AG04450 (cell line): ENCODE data around the gene TRIM72. TPM values are rescaled to one million over a fixed set of nuclear protein-coding genes. Genes with fewer than 3 reads are reported as not detected.

Experiments
- CTCF ChIA-PET: fragments of 300-600, 350-600 bp; formaldehyde crosslinking; extraction: SDS; loops from one replicate; lab custom pipeline; 2022; ENCODE audit warnings: antibody characterized with exemption, inconsistent platforms; lab: Charles Lee
- POLR2A ChIA-PET: fragments of 350-600 bp; formaldehyde crosslinking; extraction: SDS; loops from one replicate; lab custom pipeline; 2021; ENCODE audit warnings: antibody characterized with exemption, inconsistent platforms; lab: Yijun Ruan, JAX
- DNase-seq: peaks from one replicate; pipeline ENCODE4 v3.0.0-alpha.2; 2011; ENCODE audit warnings: low read depth, low spot score
- H3K27ac ChIP-seq: one replicate; pipeline ENCODE4 v1.5.1; 2012; ENCODE audit warnings: low read depth, low read length, control low read depth
- H3K27me3 ChIP-seq: one replicate; pipeline ENCODE4 v1.6.0; 2012; ENCODE audit warnings: low read length; ENCODE audit not compliant: control insufficient read depth, insufficient read depth
- H3K4me3 ChIP-seq: 2 replicates; pipeline ENCODE4 v1.5.1; 2011; ENCODE audit warnings: mild to moderate bottlenecking, low read depth, low read length, control low read depth
- H3K9me3 ChIP-seq: 2 replicates; pipeline ENCODE4 v1.5.1; 2012; ENCODE audit warnings: low read length; ENCODE audit not compliant: control insufficient read depth, insufficient read depth
- polyA plus RNA-seq: library from polyadenylated mRNA; depleted of rRNA; stranded (reverse); fragments of >200 nt; gene quantifications from 2 replicates; pipeline ENCODE4 v1.2.3, GENCODE V29; 2011
- TF ChIP-seq, protein P1 (sequence below): IDR thresholded peaks from 2 replicates; pipeline ENCODE4 v1.5.1; 2011; ENCODE audit warnings: low read depth, low read length, control low read depth, inconsistent platforms

Gene TRIM72
- polyA plus RNA-seq, 1 experiment, result not detected

DNA sequence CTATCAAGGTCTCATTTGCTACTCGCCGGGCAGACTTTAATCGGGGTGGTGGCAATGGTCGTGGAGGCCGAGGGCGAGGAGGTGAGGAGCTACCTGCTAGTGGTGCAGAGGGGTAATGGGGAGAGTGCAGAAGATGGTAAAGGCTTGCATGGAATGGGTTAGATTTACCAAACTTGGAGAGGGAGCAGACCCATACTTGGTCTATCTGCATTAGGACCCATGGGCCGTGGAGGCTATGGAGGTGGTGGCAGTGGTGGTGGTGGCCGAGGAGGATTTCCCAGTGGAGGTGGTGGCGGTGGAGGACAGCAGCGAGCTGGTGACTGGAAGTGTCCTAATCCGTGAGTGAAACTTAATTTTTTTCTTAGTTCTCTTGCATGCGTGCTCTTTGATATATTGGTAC lies 23.9 kb upstream of the TRIM72 start:
- TF ChIP-seq, protein P1, sequence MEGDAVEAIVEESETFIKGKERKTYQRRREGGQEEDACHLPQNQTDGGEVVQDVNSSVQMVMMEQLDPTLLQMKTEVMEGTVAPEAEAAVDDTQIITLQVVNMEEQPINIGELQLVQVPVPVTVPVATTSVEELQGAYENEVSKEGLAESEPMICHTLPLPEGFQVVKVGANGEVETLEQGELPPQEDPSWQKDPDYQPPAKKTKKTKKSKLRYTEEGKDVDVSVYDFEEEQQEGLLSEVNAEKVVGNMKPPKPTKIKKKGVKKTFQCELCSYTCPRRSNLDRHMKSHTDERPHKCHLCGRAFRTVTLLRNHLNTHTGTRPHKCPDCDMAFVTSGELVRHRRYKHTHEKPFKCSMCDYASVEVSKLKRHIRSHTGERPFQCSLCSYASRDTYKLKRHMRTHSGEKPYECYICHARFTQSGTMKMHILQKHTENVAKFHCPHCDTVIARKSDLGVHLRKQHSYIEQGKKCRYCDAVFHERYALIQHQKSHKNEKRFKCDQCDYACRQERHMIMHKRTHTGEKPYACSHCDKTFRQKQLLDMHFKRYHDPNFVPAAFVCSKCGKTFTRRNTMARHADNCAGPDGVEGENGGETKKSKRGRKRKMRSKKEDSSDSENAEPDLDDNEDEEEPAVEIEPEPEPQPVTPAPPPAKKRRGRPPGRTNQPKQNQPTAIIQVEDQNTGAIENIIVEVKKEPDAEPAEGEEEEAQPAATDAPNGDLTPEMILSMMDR, result no peak
- no peak for DNase-seq
- H3K9me3 ChIP-seq, result no peaks in the 10 kb centered on the region
- H3K27ac ChIP-seq, result no peak overlapping the region
- CTCF ChIA-PET, result interaction anchor here (1.2 to 1.7 kb wide), 2 partner anchors 48 to 268 kb away, joined by 3 to 4 read pairs; no protein-coding TSS in a partner anchor
- POLR2A ChIA-PET, result interaction anchor here (1.3 to 2.1 kb wide), 2 partner anchors 9 to 10 kb away, joined by 3 to 11 read pairs; partner anchors contain the start of gene FUS
- H3K27me3 ChIP-seq, result no peaks in the 10 kb centered on the region
- no peak overlapping the region for H3K4me3 ChIP-seq

DNA sequence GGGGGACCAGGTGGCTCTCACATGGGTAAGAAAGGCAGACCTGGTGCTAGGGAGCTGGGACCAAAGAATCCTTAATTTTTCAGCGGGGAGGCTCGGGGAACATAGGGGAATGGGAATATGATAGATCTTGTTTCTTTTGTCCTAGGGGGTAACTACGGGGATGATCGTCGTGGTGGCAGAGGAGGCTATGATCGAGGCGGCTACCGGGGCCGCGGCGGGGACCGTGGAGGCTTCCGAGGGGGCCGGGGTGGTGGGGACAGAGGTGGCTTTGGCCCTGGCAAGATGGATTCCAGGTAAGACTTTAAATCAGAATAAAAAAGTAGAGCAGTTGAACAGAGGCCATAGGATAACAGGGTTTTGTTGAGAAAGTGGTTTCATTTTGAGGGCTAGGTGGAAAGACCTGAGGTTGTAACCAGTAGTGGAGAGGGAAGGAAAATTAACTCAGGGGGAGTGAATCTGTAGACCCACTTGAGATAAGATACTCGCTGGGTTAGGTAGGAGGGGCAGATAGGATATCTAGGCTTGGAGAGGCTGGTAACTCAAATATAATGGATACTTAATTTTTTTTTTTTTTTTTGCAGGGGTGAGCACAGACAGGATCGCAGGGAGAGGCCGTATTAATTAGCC lies 23.0 kb upstream of the TRIM72 start:
- Histone ChIP-seq H3K9me3 (no peaks in the 10 kb centered on the region), H3K27me3 (no peaks in the 10 kb centered on the region), H3K4me3 (no peak overlapping the region), H3K27ac (no peak overlapping the region)
- ChIA-PET POLR2A (interaction anchor here (2.1 kb wide), 1 partner anchor 11 kb away, joined by 11 read pairs; the partner anchor contains the start of gene FUS), CTCF (interaction anchor here (0.5 kb wide), 1 partner anchor 49 kb away, joined by 4 read pairs; no protein-coding TSS in a partner anchor)
- DNase-seq, result no peak
- TF ChIP-seq, protein P1, result no peak

DNA sequence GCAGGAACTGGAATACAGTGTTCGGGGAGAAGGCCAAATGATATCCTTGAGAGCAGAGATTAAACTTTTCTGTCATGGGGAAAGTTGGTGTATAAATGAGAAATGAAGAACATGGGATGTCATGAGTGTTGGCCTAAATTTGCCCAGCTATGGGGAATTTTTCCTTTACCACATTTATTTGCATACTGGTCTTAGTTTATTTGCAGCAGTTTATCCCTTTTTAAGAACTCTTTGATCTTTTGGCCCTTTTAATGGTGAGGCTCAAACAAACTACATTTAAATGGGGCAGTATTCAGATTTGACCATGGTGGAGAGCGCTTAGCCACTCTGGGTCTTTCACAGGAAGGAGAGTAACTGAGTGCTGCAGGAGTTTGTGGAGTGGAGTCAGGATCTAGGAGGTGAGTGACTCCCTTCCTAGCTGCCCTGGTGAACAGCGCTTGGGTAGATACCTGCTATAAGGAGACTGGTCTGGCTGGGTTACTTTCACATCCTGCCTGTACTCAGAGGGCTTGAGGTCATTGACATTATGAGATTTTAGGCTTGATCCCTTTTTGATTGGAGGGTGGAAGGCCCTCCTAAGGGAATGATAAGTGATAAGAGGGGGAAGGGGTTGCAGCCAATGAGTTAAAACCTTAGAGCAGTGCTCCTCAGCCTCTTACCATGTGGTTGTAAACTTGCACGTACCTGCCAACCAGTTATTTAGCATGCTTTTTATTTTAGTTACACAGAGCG lies 22.1 kb upstream of the TRIM72 start:
- TF ChIP-seq, protein P1, result no peak
- no peak for DNase-seq
- no peaks in the 10 kb centered on the region for H3K27me3 ChIP-seq
- no peaks in the 10 kb centered on the region for H3K9me3 ChIP-seq
- ChIA-PET CTCF (no interaction called here), POLR2A (interaction anchor here (1.4 to 2.5 kb wide), 2 partner anchors 9 to 12 kb away, joined by 5 to 11 read pairs; partner anchors contain the start of gene FUS)
- no peak overlapping the region for H3K4me3 ChIP-seq
- H3K27ac ChIP-seq, result no peak overlapping the region

DNA sequence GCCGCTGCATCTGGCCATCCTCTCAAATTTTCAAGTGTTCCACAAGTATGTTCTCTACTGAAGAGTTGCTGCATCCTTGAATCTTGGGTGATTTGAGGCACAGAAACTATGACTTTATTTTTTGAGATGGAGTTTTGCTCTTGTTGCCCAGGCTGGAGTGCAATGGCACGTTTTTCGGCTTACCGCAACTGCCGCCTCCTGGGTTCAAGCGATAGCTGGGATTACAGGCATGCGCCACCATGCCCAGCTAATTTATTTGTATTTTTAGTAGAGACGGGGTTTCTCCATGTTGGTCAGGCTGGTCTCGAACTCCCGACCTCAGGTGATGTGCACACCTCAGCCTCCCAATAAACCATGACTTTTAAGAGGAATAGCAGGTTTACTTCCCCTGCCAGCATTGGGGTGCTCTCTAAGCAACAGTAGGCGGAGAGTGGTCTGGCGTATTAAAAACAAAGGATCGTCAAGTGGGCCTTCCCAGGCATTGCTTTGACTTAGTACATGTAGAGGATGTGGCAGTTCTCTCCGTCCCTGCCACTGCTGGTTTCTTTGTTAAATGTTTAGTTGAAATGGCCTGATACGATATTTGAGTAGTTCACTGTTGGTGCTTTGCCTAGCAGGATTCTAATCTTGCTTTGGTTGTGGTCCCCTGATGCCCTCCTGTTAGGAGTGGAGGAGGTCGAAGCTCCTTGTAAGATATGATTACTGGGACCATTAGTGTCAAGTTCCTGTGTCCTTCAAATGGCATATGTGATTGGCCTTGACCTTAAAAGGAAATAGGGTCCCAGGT lies 20.9 kb upstream of the TRIM72 start:
- H3K27ac ChIP-seq, result no peak overlapping the region
- H3K4me3 ChIP-seq, result no peak overlapping the region
- TF ChIP-seq, protein P1, result no peak
- no peak for DNase-seq
- no peaks in the 10 kb centered on the region for H3K27me3 ChIP-seq
- POLR2A ChIA-PET, result interaction anchor here (0.5 to 2.5 kb wide), 7 partner anchors 9 to 680 kb away, joined by 3 to 11 read pairs (median 3); partner anchors contain the start of genes FUS and PYCARD
- H3K9me3 ChIP-seq, result no peaks in the 10 kb centered on the region
- CTCF ChIA-PET, result no interaction called here
